GM12864 (cell line): ENCODE measurements around the gene VSTM5.
"Not testable (repeated sequence)": the region's sequence is repeated elsewhere in the genome, so short reads cannot be mapped to it uniquely, and the experiment has no call there.

ENCODE experiments used
- DNase-seq: peaks from one replicate; pipeline ENCODE4 v3.0.0-alpha.2; 2011; ENCODE audit warnings: low read depth
- H3K4me3 ChIP-seq: 2 replicates; pipeline ENCODE4 v1.5.1; 2011; ENCODE audit warnings: mild to moderate bottlenecking, low read depth, low read length, control low read depth
- CTCF ChIP-seq: IDR thresholded peaks from 2 replicates; pipeline ENCODE4 v1.5.1; 2011; ENCODE audit warnings: low read depth, mild to moderate bottlenecking, moderate library complexity, low read length, control low read depth, inconsistent platforms; ENCODE audit errors: missing control alignments

Gene VSTM5

GRCh38 chr11:93870616-93871015 lies 20.2 kb upstream of the VSTM5 start:
- DNase-seq, result no peak
- no peak overlapping the region for H3K4me3 ChIP-seq
- TF ChIP-seq CTCF, result no peak

GRCh38 chr11:93869830-93870229 lies 19.4 kb upstream of the VSTM5 start:
- no peak overlapping the region for H3K4me3 ChIP-seq
- no peak for TF ChIP-seq CTCF
- no peak for DNase-seq

- not testable (repeated sequence) for H3K4me3 ChIP-seq, DNase-seq
- TF ChIP-seq CTCF, result peak; percentile 43
Measured at GRCh38 chr11:93868404-93868803, 18.0 kb upstream of the VSTM5 start.

- DNase-seq, result no peak
- no peak overlapping the region for H3K4me3 ChIP-seq
- TF ChIP-seq CTCF, result no peak
Measured at GRCh38 chr11:93861808-93862207, 11.4 kb upstream of the VSTM5 start.

- no peak for TF ChIP-seq CTCF
- H3K4me3 ChIP-seq, result no peak overlapping the region
- no peak for DNase-seq
Measured at GRCh38 chr11:93858121-93858775, 7.8 kb upstream of the VSTM5 start.

- no peak overlapping the region for H3K4me3 ChIP-seq
- no peak for TF ChIP-seq CTCF
- no peak for DNase-seq
Measured at GRCh38 chr11:93857413-93858120, 7.1 kb upstream of the VSTM5 start.

GRCh38 chr11:93852242-93852641 lies 1.8 kb upstream of the VSTM5 start:
- no peak for TF ChIP-seq CTCF
- DNase-seq, result no peak

More at GRCh38 chr11:93852242-93852641, 1.8 kb upstream of the VSTM5 start:
- H3K4me3 ChIP-seq, result no peak overlapping the region
